Measurements from ENCODE around the gene GNAL. TPM values are rescaled to one million over a fixed set of nuclear protein-coding genes. Genes with fewer than 3 reads are reported as not detected.
A peak's percentile ranks its signal among the peaks of the same experiment; 100 is the strongest.

The GNAL gene
- total and polyA plus RNA-seq, 8 donors: under 0.01 to 6.7 (median 1.8) TPM

DNA sequence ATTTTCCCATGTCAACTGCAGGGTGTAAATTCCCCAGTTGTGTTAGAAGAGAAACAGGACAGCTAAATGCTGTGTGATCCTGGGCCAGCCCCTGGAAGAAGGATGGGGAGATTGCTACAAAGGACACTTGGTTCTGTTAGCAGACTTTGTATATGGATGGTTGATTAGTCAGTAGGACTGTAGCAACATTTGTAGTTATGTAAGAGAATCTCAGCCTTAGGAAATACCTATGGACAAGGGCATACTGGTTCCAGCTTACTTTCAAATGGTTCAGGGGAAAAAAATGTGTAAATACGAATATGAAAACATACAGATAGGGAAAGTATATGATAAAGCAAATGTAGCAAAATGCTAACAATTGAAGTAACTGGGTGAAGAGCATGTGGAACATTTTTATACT is 47.6 kb downstream of the GNAL start:
- Histone ChIP-seq H3K4me1 (peaks cover 0 to 9% (median 7%) of the 10 kb centered on the region in 4 donors), H3K27me3 (peaks cover 0 to 10% (median 5%) of the 10 kb centered on the region in 3 donors), H3K4me3 (no peak overlapping the region), H3K9me3 (no peaks in the 10 kb centered on the region), H3K27ac (no peak overlapping the region), H3K36me3 (no peaks in the 10 kb centered on the region)
- no peak for TF ChIP-seq EP300 (IDR thresholded peaks at IDR 0.05)
- no peak for TF ChIP-seq POLR2AphosphoS5 (IDR thresholded peaks at IDR 0.05)
- TF ChIP-seq POLR2A (IDR thresholded peaks at IDR 0.05): no peak
- TF ChIP-seq, protein P1, sequence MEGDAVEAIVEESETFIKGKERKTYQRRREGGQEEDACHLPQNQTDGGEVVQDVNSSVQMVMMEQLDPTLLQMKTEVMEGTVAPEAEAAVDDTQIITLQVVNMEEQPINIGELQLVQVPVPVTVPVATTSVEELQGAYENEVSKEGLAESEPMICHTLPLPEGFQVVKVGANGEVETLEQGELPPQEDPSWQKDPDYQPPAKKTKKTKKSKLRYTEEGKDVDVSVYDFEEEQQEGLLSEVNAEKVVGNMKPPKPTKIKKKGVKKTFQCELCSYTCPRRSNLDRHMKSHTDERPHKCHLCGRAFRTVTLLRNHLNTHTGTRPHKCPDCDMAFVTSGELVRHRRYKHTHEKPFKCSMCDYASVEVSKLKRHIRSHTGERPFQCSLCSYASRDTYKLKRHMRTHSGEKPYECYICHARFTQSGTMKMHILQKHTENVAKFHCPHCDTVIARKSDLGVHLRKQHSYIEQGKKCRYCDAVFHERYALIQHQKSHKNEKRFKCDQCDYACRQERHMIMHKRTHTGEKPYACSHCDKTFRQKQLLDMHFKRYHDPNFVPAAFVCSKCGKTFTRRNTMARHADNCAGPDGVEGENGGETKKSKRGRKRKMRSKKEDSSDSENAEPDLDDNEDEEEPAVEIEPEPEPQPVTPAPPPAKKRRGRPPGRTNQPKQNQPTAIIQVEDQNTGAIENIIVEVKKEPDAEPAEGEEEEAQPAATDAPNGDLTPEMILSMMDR (IDR thresholded peaks at IDR 0.05): no peak
- intact Hi-C loops (cut with DNase I; ENCODE audit: low total_unique reads): loop anchor here (5.0 to 10.0 kb wide), 2 partner anchors 138 to 306 kb away; no protein-coding TSS in a partner anchor
- DNase-seq: no peak
- 33 to 52% (median 48%) methylated on average over 1 of the region's 1 CpG for WGBS, 5 donors

DNA sequence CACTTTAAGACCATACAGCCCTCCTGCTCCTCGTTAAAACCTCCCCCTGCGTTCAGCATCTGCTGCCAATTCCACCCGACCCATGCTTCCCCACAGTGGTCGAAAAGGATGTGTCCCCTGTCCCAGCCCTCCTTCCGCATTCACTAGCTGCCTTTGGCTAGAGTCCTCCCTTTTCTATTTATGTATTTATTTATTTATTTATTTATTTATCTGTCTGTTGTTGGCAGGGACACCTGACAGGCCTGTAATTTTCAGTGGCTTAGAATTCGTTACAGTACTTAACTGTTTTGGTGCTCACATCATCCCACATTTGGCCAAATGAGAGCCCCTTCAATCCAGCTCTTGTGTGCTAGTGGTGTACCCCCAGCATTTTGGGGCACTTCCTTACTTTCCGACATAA is 50.8 kb downstream of the GNAL start:
- H3K27ac ChIP-seq: no peak overlapping the region
- no peak for DNase-seq
- H3K9me3 ChIP-seq: no peaks in the 10 kb centered on the region
- WGBS, 5 donors: 72 to 86% (median 75%) methylated on average over 7 of the region's 7 CpGs
- H3K4me1 ChIP-seq: no peaks in the 10 kb centered on the region
- no peaks in the 10 kb centered on the region for H3K36me3 ChIP-seq
- TF ChIP-seq, protein P1 (IDR thresholded peaks at IDR 0.05): no peak
- no peak for TF ChIP-seq POLR2A (IDR thresholded peaks at IDR 0.05)
- TF ChIP-seq EP300 (IDR thresholded peaks at IDR 0.05): no peak
- TF ChIP-seq POLR2AphosphoS5 (IDR thresholded peaks at IDR 0.05): no peak
- H3K27me3 ChIP-seq: peaks cover 0 to 26% (median 0%) of the 10 kb centered on the region in 3 donors
- intact Hi-C loops (cut with DNase I; ENCODE audit: low total_unique reads): loop anchor here (5.0 to 10.0 kb wide), 2 partner anchors 135 to 302 kb away; no protein-coding TSS in a partner anchor
- H3K4me3 ChIP-seq: no peak overlapping the region

DNA sequence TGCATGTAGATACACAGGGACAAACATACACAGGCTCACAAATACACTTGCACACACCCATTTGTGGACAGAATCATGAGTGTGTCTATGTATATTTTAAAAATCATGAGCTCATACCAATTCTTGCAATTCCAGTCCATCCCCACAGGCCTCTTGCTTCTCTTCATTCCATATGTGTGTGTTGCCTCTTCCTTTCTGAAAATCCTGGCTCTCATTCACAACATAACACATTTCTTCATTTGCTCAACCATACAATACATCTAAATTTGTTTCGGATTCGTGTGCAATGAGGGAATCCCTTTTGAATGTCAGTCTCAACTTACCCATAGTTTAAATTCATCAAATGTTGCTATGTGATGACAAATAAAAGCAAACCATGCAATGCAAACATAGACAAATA is 51.4 kb downstream of the GNAL start:
- no peak for DNase-seq
- intact Hi-C loops (cut with DNase I; ENCODE audit: low total_unique reads): no loop called here
- no peak overlapping the region for H3K27ac ChIP-seq
- H3K27me3 ChIP-seq: peaks cover 0 to 27% (median 0%) of the 10 kb centered on the region in 3 donors
- 76 to 90% (median 85%) methylated on average over 2 of the region's 2 CpGs for WGBS, 5 donors
- H3K9me3 ChIP-seq: no peaks in the 10 kb centered on the region
- H3K36me3 ChIP-seq: no peaks in the 10 kb centered on the region
- TF ChIP-seq, protein P1 (IDR thresholded peaks at IDR 0.05): no peak
- no peak overlapping the region for H3K4me3 ChIP-seq
- no peaks in the 10 kb centered on the region for H3K4me1 ChIP-seq

DNA sequence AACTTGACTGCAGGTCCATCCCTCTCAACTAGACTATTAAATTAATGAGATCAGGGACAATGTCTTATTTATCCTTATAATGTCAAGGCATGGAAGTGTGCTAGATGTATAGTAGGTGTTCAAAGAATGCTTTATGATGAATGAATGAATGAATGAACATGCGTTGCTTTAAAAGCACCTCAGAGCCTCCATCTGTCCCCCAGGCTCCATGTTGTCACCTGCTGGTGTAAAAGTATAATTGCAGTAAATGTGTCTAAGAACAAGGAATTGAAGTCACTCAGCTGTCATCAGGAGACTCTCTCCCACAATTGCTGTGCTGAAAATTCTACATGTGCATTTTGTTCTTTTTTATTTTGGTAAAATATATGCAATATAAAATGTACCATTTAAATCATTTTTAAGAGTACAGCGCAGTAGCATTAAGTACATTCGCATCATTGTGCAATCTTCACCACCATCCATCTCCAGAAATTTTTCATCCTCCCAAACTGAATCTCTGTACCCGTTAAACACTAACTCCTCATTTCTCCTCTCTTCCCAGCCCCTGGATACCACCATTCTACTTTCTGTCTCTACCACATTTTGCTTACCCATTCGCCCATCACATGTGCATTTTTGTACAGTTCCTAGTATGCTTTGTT is 52.6 kb downstream of the GNAL start:
- Histone ChIP-seq H3K36me3 (no peaks in the 10 kb centered on the region), H3K4me1 (no peaks in the 10 kb centered on the region), H3K27me3 (peaks cover 0 to 27% (median 0%) of the 10 kb centered on the region in 3 donors), H3K4me3 (no peak overlapping the region), H3K27ac (no peak overlapping the region), H3K9me3 (no peaks in the 10 kb centered on the region)
- WGBS, 5 donors: 73 to 78% (median 74%) methylated on average over 5 of the region's 5 CpGs
- intact Hi-C loops (cut with DNase I; ENCODE audit: low total_unique reads): no loop called here
- TF ChIP-seq POLR2AphosphoS5 (IDR thresholded peaks at IDR 0.05): no peak
- no peak for TF ChIP-seq EP300 (IDR thresholded peaks at IDR 0.05)
- TF ChIP-seq, protein P1 (IDR thresholded peaks at IDR 0.05): peak in 2 of 7 experiments; percentile 41 to 45
- TF ChIP-seq POLR2A (IDR thresholded peaks at IDR 0.05): no peak
- no peak for DNase-seq
